Epithelial cell of prostate (primary cell): ENCODE results near the gene MLST8.

Experiments
- DNase-seq: peaks from one replicate; pipeline ENCODE4 v3.0.0-alpha.2; 2011; ENCODE audit warnings: low read depth, low spot score
- H3K27ac ChIP-seq: fragments of 450-650 bp; 2 replicates; pipeline ENCODE4 v1.5.1; 2017; ENCODE audit warnings: mild to moderate bottlenecking

Gene MLST8

GRCh38 chr16:2172688-2173335, 32.4 kb upstream of the MLST8 start:
- DNase-seq = no peak
- H3K27ac ChIP-seq = no peak overlapping the region

GRCh38 chr16:2173366-2173765, 31.9 kb upstream of the MLST8 start:
- H3K27ac ChIP-seq = no peak overlapping the region
- no peak for DNase-seq

GRCh38 chr16:2173916-2174315, 31.3 kb upstream of the MLST8 start:
- no peak for DNase-seq

GRCh38 chr16:2174396-2175131, 30.7 kb upstream of the MLST8 start:
- DNase-seq = no peak
- no peak overlapping the region for H3K27ac ChIP-seq

More at GRCh38 chr16:2173916-2174315, 31.3 kb upstream of the MLST8 start:
- H3K27ac ChIP-seq = no peak overlapping the region

- DNase-seq = no peak
Measured at GRCh38 chr16:2175454-2175853, 29.8 kb upstream of the MLST8 start.

GRCh38 chr16:2176047-2176446, 29.2 kb upstream of the MLST8 start:
- H3K27ac ChIP-seq = no peak overlapping the region
- DNase-seq = no peak

More at GRCh38 chr16:2175454-2175853, 29.8 kb upstream of the MLST8 start:
- H3K27ac ChIP-seq = no peak overlapping the region

GRCh38 chr16:2177101-2177500, 28.2 kb upstream of the MLST8 start:
- no peak for DNase-seq
- H3K27ac ChIP-seq = no peak overlapping the region

GRCh38 chr16:2177561-2177960, 27.7 kb upstream of the MLST8 start:
- no peak for DNase-seq
- no peak overlapping the region for H3K27ac ChIP-seq

GRCh38 chr16:2178321-2179106, 26.7 kb upstream of the MLST8 start:
- no peak overlapping the region for H3K27ac ChIP-seq
- no peak for DNase-seq

- DNase-seq = no peak
- no peak overlapping the region for H3K27ac ChIP-seq
Measured at GRCh38 chr16:2179107-2179501, 26.1 kb upstream of the MLST8 start.

GRCh38 chr16:2179576-2179975, 25.7 kb upstream of the MLST8 start:
- DNase-seq = no peak
- no peak overlapping the region for H3K27ac ChIP-seq

- no peak for DNase-seq
- H3K27ac ChIP-seq = no peak overlapping the region
Measured at GRCh38 chr16:2180461-2180860, 24.8 kb upstream of the MLST8 start.

- no peak overlapping the region for H3K27ac ChIP-seq
- no peak for DNase-seq
Measured at GRCh38 chr16:2180962-2181923, 24.0 kb upstream of the MLST8 start.

GRCh38 chr16:2181952-2182351, 23.3 kb upstream of the MLST8 start:
- H3K27ac ChIP-seq = no peak overlapping the region
- DNase-seq = no peak

GRCh38 chr16:2183671-2184070, 21.6 kb upstream of the MLST8 start:
- no peak overlapping the region for H3K27ac ChIP-seq
- DNase-seq = no peak

GRCh38 chr16:2184346-2184745, 20.9 kb upstream of the MLST8 start:
- DNase-seq = no peak
- H3K27ac ChIP-seq = no peak overlapping the region

- DNase-seq = no peak
- no peak overlapping the region for H3K27ac ChIP-seq
Measured at GRCh38 chr16:2184962-2185361, 20.3 kb upstream of the MLST8 start.

GRCh38 chr16:2186064-2186463, 19.2 kb upstream of the MLST8 start:
- no peak for DNase-seq
- H3K27ac ChIP-seq = no peak overlapping the region

- DNase-seq = no peak
- H3K27ac ChIP-seq = no peak overlapping the region
Measured at GRCh38 chr16:2186505-2186904, 18.7 kb upstream of the MLST8 start.

- DNase-seq = no peak
- H3K27ac ChIP-seq = no peak overlapping the region
Measured at GRCh38 chr16:2187212-2187611, 18.0 kb upstream of the MLST8 start.
